ENCODE results near the gene PCCA.

DNA sequence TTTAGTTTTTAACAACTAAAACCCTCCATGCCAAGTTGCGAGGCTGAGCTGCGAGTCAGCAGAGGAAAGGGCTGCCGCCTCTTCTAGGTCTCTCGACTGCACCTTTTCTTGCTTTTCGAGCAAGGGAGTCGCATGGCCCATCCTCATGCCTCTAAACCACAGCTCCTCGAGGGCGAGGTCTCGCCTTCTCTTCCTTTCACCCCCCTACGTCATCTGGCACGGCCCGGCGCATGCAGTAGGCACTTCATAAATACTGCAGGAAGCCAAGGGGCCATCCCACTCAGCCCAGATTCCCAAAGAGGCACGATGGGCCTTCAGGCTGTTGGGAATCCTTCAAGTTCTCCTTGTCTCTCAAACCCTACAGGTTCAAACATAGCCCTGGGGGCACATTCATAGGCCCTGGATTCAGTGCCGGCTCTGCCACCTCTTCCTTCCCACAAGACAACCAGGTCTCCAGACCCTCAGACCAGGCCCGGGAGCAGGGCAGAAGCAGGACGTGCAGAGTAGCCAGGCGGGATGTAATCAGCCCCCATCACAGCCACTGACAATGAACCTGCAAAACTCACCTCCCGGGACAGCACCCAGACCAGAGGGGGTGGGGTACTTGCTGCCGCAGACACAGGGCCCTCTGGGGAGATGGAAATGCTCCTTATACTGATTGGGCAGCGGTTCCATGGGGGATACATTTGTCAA, 458.0 kb downstream of the PCCA start:
- no peak for TF ChIP-seq GATA2 (IDR thresholded peaks at IDR 0.05; ENCODE audit: low read depth, low read length)
- TF ChIP-seq GATA3 (IDR thresholded peaks at IDR 0.05; ENCODE audit: low read depth, low read length) = no peak

Measured in SH-SY5Y (cell line).